Measurements from ENCODE around the gene TOMM34. TPM values are rescaled to one million over a fixed set of nuclear protein-coding genes. Genes with fewer than 3 reads are reported as not detected.

Gene TOMM34
- total RNA-seq, 2 donors from 2014 or later: 7.3 to 12.3 TPM

- intact Hi-C loops (cut with DNase I): no loop called here
- DNase-seq (ENCODE audit: low spot score): no peak
Observed at GRCh38 chr20:44965651-44966029, 5.4 kb upstream of the TOMM34 start.

- DNase-seq (ENCODE audit: low spot score): peak; percentile 42
- intact Hi-C loops (cut with DNase I): no loop called here
Observed at GRCh38 chr20:44963325-44964215, 3.4 kb upstream of the TOMM34 start.

- intact Hi-C loops (cut with DNase I): no loop called here
- DNase-seq (ENCODE audit: low spot score): no peak
Observed at GRCh38 chr20:44962483-44962882, 2.3 kb upstream of the TOMM34 start.

- no peak for DNase-seq (ENCODE audit: low spot score)
- intact Hi-C loops (cut with DNase I): no loop called here
Observed at GRCh38 chr20:44961870-44962267, 1.7 kb upstream of the TOMM34 start.

GRCh38 chr20:44961011-44961869 is 1.0 kb upstream of the TOMM34 start:
- no peak for DNase-seq (ENCODE audit: low spot score)
- intact Hi-C loops (cut with DNase I): no loop called here

GRCh38 chr20:44959638-44960102 is 527 bp downstream of the TOMM34 start:
- no peak for DNase-seq (ENCODE audit: low spot score)
- intact Hi-C loops (cut with DNase I): no loop called here

- intact Hi-C loops (cut with DNase I): no loop called here
Observed at GRCh38 chr20:44959082-44959637, 1.0 kb downstream of the TOMM34 start.

GRCh38 chr20:44958276-44958675 is 1.9 kb downstream of the TOMM34 start:
- DNase-seq (ENCODE audit: low spot score): no peak
- intact Hi-C loops (cut with DNase I): no loop called here

More at GRCh38 chr20:44959082-44959637, 1.0 kb downstream of the TOMM34 start:
- no peak for DNase-seq (ENCODE audit: low spot score)

GRCh38 chr20:44956410-44956809 is 3.8 kb downstream of the TOMM34 start:
- no peak for DNase-seq (ENCODE audit: low spot score)
- intact Hi-C loops (cut with DNase I): no loop called here

- no peak for DNase-seq (ENCODE audit: low spot score)
- intact Hi-C loops (cut with DNase I): no loop called here
Observed at GRCh38 chr20:44955270-44955669, 4.9 kb downstream of the TOMM34 start.

- intact Hi-C loops (cut with DNase I): no loop called here
- no peak for DNase-seq (ENCODE audit: low spot score)
Observed at GRCh38 chr20:44954211-44954610, 6.0 kb downstream of the TOMM34 start.

- intact Hi-C loops (cut with DNase I): no loop called here
- no peak for DNase-seq (ENCODE audit: low spot score)
Observed at GRCh38 chr20:44952731-44953130, 7.5 kb downstream of the TOMM34 start.

GRCh38 chr20:44950368-44950767 is 9.8 kb downstream of the TOMM34 start:
- DNase-seq (ENCODE audit: low spot score): no peak
- intact Hi-C loops (cut with DNase I): loop anchor here in 1 of 2 donors (2.0 kb wide), 1 partner anchor 52 kb away; no protein-coding TSS in a partner anchor

- intact Hi-C loops (cut with DNase I): no loop called here
- DNase-seq (ENCODE audit: low spot score): no peak
Observed at GRCh38 chr20:44948513-44948912, 11.7 kb downstream of the TOMM34 start.

GRCh38 chr20:44948107-44948506 is 12.1 kb downstream of the TOMM34 start:
- intact Hi-C loops (cut with DNase I): no loop called here
- no peak for DNase-seq (ENCODE audit: low spot score)

GRCh38 chr20:44946271-44946852 is 13.8 kb downstream of the TOMM34 start:
- DNase-seq (ENCODE audit: low spot score): no peak
- intact Hi-C loops (cut with DNase I): no loop called here

GRCh38 chr20:44945261-44945660 is 14.9 kb downstream of the TOMM34 start:
- intact Hi-C loops (cut with DNase I): no loop called here
- DNase-seq (ENCODE audit: low spot score): no peak

GRCh38 chr20:44943828-44944227 is 16.4 kb downstream of the TOMM34 start:
- intact Hi-C loops (cut with DNase I): no loop called here
- DNase-seq (ENCODE audit: low spot score): no peak

GRCh38 chr20:44942264-44942973 is 17.8 kb downstream of the TOMM34 start:
- DNase-seq (ENCODE audit: low spot score): no peak
- intact Hi-C loops (cut with DNase I): no loop called here
